GM23248 (cell line): Measurements from ENCODE around the gene ATF2.

ENCODE experiments used
- EZH2 ChIP-seq: fragments of 200-600 bp; sonication (generic); IDR thresholded peaks from 2 replicates; pipeline ENCODE4 v1.6.1; 2018; ENCODE audit warnings: antibody characterized with exemption, mild to moderate bottlenecking; ENCODE audit not compliant: insufficient read depth, poor library complexity, severe bottlenecking
- EZH2phosphoT487 ChIP-seq: fragments of 200-600 bp; sonication (generic); IDR thresholded peaks from 2 replicates; pipeline ENCODE4 v1.6.1; 2018; ENCODE audit warnings: antibody characterized with exemption, moderate library complexity, mild to moderate bottlenecking, low read depth; ENCODE audit not compliant: insufficient read depth

DNA sequence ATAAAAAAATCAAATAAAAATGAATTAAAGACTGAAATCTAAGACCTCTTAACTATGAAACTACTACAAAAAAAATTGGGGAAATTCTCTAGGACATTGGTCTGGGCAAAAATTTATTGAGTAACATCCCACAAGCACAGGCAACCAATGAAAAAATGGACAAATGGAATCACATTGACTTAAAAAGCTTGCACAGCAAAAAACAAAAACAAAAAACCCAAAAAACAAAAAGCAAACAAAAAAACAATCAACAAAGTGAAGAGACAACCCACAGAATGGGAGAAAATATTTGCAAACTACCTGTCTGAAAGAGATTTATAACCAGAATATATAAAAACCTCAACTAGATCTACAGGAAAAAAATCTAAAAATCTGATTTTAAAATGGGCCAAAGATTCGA lies 99.5 kb downstream of the ATF2 start:
- TF ChIP-seq EZH2phosphoT487 (no peak), EZH2 (no peak)
